ENCODE data around the gene PSENEN.
"Not testable (repeated sequence)": the region's sequence is repeated elsewhere in the genome, so short reads cannot be mapped to it uniquely, and the experiment has no call there.

Gene PSENEN

GRCh38 chr19:35719402-35720162 lies 25.9 kb upstream of the PSENEN start:
- DNase-seq = no peak

GRCh38 chr19:35720163-35720524 lies 25.3 kb upstream of the PSENEN start:
- DNase-seq = no peak

- DNase-seq = no peak
Observed at GRCh38 chr19:35720648-35721047, 24.8 kb upstream of the PSENEN start.

- no peak for DNase-seq
Observed at GRCh38 chr19:35721374-35721773, 24.1 kb upstream of the PSENEN start.

GRCh38 chr19:35722461-35722860 lies 23.0 kb upstream of the PSENEN start:
- no peak for DNase-seq

GRCh38 chr19:35722897-35723296 lies 22.6 kb upstream of the PSENEN start:
- DNase-seq = no peak

GRCh38 chr19:35723671-35724070 lies 21.8 kb upstream of the PSENEN start:
- DNase-seq = no peak

- not testable (repeated sequence) for DNase-seq
Observed at GRCh38 chr19:35724132-35724531, 21.3 kb upstream of the PSENEN start.

- DNase-seq = no peak
Observed at GRCh38 chr19:35724560-35724959, 20.9 kb upstream of the PSENEN start.

- no peak for DNase-seq
Observed at GRCh38 chr19:35725216-35725861, 20.1 kb upstream of the PSENEN start.

GRCh38 chr19:35727053-35727955 lies 18.1 kb upstream of the PSENEN start:
- no peak for DNase-seq

GRCh38 chr19:35727956-35728706 lies 17.3 kb upstream of the PSENEN start:
- no peak for DNase-seq

- DNase-seq = no peak
Observed at GRCh38 chr19:35729021-35729420, 16.4 kb upstream of the PSENEN start.

- DNase-seq = no peak
Observed at GRCh38 chr19:35729763-35730162, 15.7 kb upstream of the PSENEN start.

GRCh38 chr19:35730326-35730725 lies 15.1 kb upstream of the PSENEN start:
- DNase-seq = no peak

GRCh38 chr19:35731353-35731752 lies 14.1 kb upstream of the PSENEN start:
- no peak for DNase-seq

GRCh38 chr19:35731779-35732405 lies 13.6 kb upstream of the PSENEN start:
- DNase-seq = no peak

GRCh38 chr19:35732540-35733179 lies 12.8 kb upstream of the PSENEN start:
- no peak for DNase-seq

- DNase-seq = no peak
Observed at GRCh38 chr19:35733180-35734125, 12.0 kb upstream of the PSENEN start.

GRCh38 chr19:35734273-35734672 lies 11.2 kb upstream of the PSENEN start:
- DNase-seq = no peak

GRCh38 chr19:35734889-35735288 lies 10.6 kb upstream of the PSENEN start:
- DNase-seq = no peak
